Measurements from ENCODE around the gene SUCLG1. TPM values are rescaled to one million over a fixed set of nuclear protein-coding genes. Genes with fewer than 3 reads are reported as not detected.
"Not testable (repeated sequence)": the region's sequence is repeated elsewhere in the genome, so short reads cannot be mapped to it uniquely, and the experiment has no call there.

The SUCLG1 gene
- total and polyA plus RNA-seq, 10 of the 15 experiments (the other 5 are each of a cell fraction or from before 2014, with no cell fraction given), result 75.4 to 197 (median 93.6) TPM

DNA sequence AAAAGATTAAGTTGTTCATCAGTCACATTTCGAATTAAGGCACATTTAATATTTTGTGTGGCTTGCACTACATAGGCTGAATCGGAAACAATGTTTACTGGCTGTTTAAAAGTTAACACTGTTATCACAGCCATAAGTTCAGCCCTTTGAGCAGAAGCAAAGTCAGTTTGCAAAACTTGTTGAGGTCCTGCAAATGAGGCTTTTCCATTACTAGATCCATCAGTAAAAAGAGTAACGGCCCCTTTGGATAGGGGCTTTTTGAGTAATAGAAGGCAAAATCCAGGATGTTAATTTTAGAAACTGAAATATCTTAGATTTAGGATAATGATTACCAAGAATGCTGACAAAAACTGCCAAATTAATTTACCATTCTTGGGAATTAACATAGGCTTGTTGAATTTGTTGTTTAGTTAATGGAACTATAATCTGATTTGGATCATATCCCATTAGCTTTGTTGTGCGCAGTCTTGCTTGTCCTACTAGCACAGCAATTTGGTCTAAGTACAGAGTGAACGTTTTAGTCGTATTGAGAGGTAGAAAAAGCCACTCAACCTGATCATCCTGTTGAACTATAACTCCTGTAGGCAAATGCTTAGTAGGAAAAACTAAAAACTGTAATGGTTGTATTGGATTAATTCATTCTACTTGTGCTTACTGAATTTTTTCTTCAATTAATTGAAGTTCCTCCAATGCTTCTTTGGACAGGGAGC lies 13.9 kb upstream of the SUCLG1 start (continued):
- TF ChIP-seq CUX1 (IDR thresholded peaks at IDR 0.05; ENCODE audit: insufficient replicate concordance, low read depth, low read length), result no peak
- no peak for TF ChIP-seq ZBTB33 (IDR thresholded peaks at IDR 0.05)

DNA sequence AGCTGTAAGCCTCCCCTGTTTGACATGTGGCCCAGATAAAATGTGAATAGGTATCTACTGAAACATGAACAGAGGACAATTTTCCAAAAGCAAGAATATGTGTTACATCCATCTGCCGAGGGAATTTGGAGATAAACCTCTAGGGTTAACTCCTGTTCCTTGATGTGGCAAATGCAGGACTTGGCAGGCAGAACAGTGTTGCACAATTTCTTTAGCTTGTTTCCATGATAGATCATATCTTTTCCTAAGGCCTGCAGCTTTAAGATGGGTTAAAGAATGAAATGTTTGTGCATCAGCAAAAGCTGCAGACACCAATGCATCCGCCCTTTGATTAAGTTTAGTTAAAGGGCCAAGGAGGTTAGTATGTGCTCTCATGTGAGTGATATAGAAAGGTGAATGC lies 13.3 kb upstream of the SUCLG1 start:
- H3K9ac ChIP-seq (ENCODE audit: control insufficient read depth, insufficient read depth, low read length); BruUV-seq (replicated peaks); H3K79me2 ChIP-seq (ENCODE audit: control insufficient read depth, insufficient read depth, low read length); H3K4me1 ChIP-seq (ENCODE audit: control insufficient read depth, insufficient read depth, low read length); H3K27me3 ChIP-seq (replicated peaks in 1 of 2; ENCODE audit: control insufficient read depth in 2 of 2, insufficient read depth in 2 of 2, low read length in 1 of 2); in situ Hi-C loops (cut with MboI); H3K4me2 ChIP-seq (ENCODE audit: control insufficient read depth, insufficient read depth); H2AFZ ChIP-seq (ENCODE audit: control insufficient read depth, low read depth, low read length); FAIRE-seq; RAD21 ChIA-PET (ENCODE audit: unreplicated experiment); ATAC-seq; H3K36me3 ChIP-seq (ENCODE audit: control insufficient read depth in 2 of 2, insufficient read depth in 2 of 2, low read length in 1 of 2); H3K27ac ChIP-seq (ENCODE audit: control insufficient read depth, insufficient read depth); H3K4me3 ChIP-seq; DNase-seq (ENCODE audit: low read depth, low spot score); H4K20me1 ChIP-seq (ENCODE audit: control insufficient read depth, insufficient read depth); POLR2A ChIA-PET; SMC1A ChIA-PET (ENCODE audit: uncharacterized antibody, unreplicated experiment); intact Hi-C loops (cut with micrococcal nuclease; ENCODE audit: unreplicated experiment); H3K9me3 ChIP-seq (replicated peaks; ENCODE audit: control insufficient read depth, insufficient read depth, low read length); CTCF ChIA-PET: not testable (repeated sequence)
- WGBS (ENCODE audit: insufficient coverage, insufficient replicate concordance, low lambda C conversion rate, missing lambda C conversion rate), result 78% methylated on average over 2 of the region's 2 CpGs

All from GM12878 (cell line).